Measurements from ENCODE around the gene DNAH6.

Gene DNAH6

DNA sequence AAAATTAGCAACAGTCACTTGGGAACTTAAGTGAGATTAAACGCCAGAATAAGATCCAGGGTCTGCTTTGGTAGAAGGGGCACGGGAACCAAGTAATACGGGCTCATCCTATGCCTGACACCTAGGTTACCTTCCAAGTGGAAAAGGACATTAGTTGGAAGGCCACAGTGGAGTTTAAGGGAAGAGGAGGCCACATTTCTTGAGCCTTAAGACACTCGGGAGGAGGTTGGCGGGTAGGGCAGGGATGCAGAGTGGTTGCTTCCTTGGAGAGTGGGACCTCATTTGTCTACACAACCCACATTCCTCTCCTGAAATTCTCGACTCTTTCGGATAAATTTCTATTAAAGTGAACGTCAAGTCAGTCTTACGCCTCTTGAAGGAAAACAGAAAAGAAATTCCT is 510 bp upstream of the DNAH6 start:
- TF ChIP-seq, protein P1, sequence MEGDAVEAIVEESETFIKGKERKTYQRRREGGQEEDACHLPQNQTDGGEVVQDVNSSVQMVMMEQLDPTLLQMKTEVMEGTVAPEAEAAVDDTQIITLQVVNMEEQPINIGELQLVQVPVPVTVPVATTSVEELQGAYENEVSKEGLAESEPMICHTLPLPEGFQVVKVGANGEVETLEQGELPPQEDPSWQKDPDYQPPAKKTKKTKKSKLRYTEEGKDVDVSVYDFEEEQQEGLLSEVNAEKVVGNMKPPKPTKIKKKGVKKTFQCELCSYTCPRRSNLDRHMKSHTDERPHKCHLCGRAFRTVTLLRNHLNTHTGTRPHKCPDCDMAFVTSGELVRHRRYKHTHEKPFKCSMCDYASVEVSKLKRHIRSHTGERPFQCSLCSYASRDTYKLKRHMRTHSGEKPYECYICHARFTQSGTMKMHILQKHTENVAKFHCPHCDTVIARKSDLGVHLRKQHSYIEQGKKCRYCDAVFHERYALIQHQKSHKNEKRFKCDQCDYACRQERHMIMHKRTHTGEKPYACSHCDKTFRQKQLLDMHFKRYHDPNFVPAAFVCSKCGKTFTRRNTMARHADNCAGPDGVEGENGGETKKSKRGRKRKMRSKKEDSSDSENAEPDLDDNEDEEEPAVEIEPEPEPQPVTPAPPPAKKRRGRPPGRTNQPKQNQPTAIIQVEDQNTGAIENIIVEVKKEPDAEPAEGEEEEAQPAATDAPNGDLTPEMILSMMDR (IDR thresholded peaks at IDR 0.05; ENCODE audit: extremely low read depth, missing control alignments), result no peak
- no peak for DNase-seq (ENCODE audit: low spot score)

DNA sequence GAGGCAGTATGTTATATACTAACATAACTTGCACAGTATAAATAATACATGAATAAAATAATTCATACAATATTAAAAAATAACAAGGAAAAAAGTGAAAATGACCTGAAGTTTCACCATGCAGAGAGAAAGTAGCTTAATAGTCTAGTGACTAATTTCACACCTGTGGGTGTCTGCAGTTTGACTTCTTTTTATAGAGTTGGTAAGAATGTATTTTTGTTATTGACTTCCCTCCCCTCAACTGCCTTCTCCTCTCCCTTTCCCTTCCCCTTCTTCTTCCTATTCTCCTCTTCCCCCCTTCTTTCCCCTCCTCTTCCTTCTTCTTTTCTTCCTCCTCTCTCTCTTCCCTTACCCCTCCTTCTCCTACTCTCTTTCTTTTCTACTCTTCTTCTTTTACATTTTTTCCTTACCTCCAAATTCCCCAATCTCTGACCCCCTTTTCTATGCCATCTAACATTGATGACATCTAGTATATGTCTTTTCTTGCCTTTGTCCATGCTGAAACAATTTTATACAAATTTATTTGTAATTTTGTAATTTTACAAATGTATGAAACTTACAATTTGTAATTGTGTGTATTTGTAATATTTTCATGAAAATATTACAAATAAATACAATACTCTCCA is 3.1 kb downstream of the DNAH6 start:
- no peak for DNase-seq (ENCODE audit: low spot score)
- TF ChIP-seq, protein P1 (IDR thresholded peaks at IDR 0.05; ENCODE audit: extremely low read depth, missing control alignments), result no peak

DNA sequence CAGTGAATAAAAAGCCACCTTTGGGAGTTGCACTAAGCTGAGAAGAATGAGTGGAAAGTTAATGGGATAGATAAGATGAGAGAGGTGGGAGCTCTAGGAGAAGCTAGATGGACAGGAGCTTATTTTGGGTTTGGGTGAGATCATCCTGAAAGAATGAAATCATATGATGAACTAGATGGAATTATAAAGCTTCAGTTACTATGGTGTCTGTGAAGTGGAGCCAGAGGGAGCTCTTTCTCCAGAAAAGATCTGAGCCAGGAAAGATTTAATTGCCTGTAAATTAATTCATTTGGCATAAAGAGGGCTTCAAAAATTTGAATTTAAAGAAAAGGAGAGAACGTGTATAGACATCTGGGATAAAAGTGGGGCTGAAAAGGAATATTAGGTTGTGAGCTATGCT is 10.3 kb downstream of the DNAH6 start:
- DNase-seq (ENCODE audit: low spot score), result no peak
- TF ChIP-seq, protein P1 (IDR thresholded peaks at IDR 0.05; ENCODE audit: extremely low read depth, missing control alignments), result no peak

DNA sequence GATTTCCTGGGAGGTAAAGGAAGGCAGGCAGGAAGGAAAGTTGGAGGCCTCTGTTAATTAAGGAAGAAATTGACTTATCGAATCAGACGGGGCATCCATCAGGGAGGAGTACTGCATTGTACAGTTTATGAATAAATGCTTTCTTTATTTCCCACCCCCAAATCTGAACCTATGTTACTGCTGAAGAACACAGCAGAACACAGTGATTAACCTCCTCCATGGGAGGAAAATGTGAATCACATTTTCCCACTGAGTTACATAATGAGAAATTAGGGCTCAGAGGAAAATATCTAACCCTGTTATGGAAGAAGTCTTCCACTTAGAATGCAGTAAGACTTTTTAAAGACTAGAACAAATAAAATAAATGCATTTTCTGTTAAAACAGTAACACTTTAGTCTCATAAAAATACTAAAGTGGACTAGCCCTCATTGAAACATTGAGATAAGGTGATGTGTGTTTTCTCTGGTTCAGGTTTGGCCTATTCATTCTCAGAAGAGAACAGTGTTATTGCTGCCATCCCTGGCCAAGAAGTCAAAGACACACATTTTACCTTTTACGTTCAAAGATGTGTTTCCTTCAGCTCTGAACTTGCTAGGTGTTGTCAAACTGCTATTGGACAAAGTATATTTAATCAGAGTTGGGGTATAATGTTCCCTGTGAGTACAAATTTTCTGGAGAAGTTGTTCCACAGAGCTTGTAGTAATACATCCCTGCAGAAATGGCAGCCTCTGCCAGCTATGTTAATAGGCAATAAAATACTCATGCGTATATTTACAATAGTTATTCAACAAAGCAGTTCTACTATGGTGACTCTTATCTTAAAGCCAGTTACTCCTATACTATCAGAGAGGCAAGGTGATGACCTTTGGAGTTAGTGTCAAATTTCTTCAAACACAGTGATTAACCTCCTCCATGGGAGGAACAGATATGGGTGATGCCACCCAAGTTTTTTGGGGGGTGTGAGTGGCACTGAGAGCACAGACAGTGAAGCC is 11.1 kb downstream of the DNAH6 start:
- TF ChIP-seq, protein P1 (IDR thresholded peaks at IDR 0.05; ENCODE audit: extremely low read depth, missing control alignments), result no peak
- DNase-seq (ENCODE audit: low spot score), result no peak

DNA sequence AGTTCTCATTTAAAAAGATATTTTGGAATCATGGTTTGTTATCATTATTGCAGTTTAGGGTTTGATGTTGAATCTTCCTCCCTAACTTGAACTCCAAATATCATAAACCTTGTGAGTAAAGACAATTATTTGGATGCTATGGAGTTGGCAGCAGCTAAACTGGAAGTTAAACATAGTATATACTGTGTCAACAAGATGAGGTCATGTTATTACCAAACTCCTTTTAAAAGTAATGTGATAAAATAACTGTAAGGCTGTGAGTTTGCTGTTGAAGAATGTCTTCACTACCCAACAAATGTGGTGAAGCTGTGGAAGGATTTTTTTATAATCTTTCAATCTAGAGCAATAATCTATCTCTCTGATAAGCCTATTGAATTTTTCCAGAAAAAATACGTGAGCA is 16.0 kb downstream of the DNAH6 start:
- DNase-seq (ENCODE audit: low spot score), result no peak
- TF ChIP-seq, protein P1 (IDR thresholded peaks at IDR 0.05; ENCODE audit: extremely low read depth, missing control alignments), result no peak

DNA sequence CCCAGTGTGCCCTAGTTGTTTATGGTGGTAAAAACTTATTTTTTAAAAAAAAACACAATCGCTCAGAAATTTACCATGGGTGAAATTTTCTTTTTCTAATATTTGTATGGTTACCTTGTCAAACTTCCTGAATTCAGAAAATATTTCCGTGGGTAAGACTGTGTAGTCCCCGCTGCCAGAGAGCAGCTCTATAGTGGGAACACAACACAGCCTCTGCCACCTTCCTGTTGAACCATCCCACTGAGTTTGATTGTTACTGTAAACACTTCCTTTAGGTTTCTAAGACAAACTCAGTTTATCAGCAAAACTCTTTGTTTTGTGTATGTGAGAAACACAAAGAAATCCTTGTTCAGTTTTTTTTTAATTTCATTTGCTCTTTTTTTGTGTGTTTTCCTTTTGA is 17.9 kb downstream of the DNAH6 start:
- TF ChIP-seq, protein P1 (IDR thresholded peaks at IDR 0.05; ENCODE audit: extremely low read depth, missing control alignments), result no peak
- DNase-seq (ENCODE audit: low spot score), result no peak

DNA sequence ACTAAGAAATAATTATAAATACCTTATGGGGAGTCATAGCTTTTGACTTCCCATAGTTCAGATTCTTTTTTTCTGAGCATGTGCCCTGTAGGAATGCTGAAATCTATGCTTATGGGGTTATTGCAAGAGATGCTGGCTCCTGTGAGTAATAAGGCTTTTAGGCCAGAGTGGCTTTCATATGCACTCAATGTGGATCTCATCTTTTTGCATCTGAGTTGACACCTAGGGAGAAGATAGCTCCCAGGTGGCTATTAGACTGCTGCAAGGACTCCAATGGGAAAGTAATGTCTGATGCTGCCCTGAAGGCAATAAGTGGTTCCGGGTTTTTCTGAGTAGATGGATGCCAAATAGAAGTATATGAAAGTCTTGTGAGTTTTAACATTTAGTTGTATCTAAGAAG is 21.0 kb downstream of the DNAH6 start:
- no peak for DNase-seq (ENCODE audit: low spot score)
- TF ChIP-seq, protein P1 (IDR thresholded peaks at IDR 0.05; ENCODE audit: extremely low read depth, missing control alignments), result no peak
